GM13976 (cell line): ENCODE data around the gene AP4S1.
"Not testable (repeated sequence)": the region's sequence is repeated elsewhere in the genome, so short reads cannot be mapped to it uniquely, and the experiment has no call there.

ENCODE experiments used
- DNase-seq: peaks from one replicate; pipeline ENCODE4 v3.0.0; 2012; ENCODE audit warnings: low spot score
- in situ Hi-C: fragments of 300-500 bp; cut with MboI; formaldehyde crosslinking; loops from one replicate; pipeline ENCODE4 v1.12.0; 2022; ENCODE audit warnings: low sequenced_read_pairs, mixed read lengths, inconsistent platforms; ENCODE audit not compliant: unreplicated experiment
- TF ChIP-seq, protein P1 (sequence below): IDR thresholded peaks from 2 replicates; pipeline ENCODE4 v1.5.1; 2012; ENCODE audit warnings: borderline replicate concordance, mild to moderate bottlenecking; ENCODE audit not compliant: insufficient read depth; ENCODE audit errors: extremely low read depth, missing control alignments, control extremely low read depth

Gene AP4S1

DNA sequence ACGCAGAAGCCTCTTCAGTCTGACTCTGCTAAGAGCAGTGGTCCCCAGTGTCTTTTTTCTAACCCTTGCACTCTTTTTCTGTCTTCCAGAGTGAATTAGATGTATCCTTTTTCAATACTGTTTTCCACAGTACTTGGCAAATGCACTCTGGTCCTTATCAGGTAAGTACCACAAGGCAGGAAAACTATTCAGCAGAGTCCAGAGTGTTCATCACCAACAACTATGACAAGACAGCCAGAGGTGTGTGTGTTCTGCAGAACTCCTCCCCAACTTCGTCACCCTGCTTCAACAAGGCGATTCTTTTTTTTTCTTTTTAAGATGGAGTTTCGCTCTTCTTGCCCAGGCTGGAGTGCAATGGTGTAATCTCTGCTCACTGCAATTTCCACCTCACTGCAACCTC lies 55.0 kb downstream of the AP4S1 start:
- in situ Hi-C loops = loop anchor here (25.0 kb wide), 1 partner anchor 418 kb away; no protein-coding TSS in a partner anchor
- no peak for DNase-seq
- TF ChIP-seq, protein P1, sequence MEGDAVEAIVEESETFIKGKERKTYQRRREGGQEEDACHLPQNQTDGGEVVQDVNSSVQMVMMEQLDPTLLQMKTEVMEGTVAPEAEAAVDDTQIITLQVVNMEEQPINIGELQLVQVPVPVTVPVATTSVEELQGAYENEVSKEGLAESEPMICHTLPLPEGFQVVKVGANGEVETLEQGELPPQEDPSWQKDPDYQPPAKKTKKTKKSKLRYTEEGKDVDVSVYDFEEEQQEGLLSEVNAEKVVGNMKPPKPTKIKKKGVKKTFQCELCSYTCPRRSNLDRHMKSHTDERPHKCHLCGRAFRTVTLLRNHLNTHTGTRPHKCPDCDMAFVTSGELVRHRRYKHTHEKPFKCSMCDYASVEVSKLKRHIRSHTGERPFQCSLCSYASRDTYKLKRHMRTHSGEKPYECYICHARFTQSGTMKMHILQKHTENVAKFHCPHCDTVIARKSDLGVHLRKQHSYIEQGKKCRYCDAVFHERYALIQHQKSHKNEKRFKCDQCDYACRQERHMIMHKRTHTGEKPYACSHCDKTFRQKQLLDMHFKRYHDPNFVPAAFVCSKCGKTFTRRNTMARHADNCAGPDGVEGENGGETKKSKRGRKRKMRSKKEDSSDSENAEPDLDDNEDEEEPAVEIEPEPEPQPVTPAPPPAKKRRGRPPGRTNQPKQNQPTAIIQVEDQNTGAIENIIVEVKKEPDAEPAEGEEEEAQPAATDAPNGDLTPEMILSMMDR = no peak

DNA sequence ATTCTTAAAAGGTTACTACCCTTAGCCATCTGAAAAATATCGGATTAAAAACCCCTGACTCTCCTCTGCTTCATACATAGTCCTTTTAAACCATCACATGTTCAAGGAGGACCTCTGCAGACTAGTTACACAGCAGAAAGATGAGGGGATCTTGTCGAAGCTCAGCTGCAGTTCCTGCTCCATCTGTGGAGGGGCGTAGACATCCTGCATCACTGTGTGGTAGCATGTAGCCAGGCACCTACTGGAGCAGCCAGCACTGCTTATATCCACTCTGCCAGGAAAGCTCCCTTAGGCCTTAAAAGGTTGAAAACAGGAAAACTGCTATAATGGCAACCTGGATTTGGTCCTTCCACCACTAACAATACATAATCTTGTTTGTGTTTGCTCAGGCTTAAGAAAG lies 58.3 kb downstream of the AP4S1 start:
- no peak for DNase-seq
- in situ Hi-C loops = loop anchor here (25.0 kb wide), 1 partner anchor 421 kb away; no protein-coding TSS in a partner anchor
- TF ChIP-seq, protein P1 = no peak

DNA sequence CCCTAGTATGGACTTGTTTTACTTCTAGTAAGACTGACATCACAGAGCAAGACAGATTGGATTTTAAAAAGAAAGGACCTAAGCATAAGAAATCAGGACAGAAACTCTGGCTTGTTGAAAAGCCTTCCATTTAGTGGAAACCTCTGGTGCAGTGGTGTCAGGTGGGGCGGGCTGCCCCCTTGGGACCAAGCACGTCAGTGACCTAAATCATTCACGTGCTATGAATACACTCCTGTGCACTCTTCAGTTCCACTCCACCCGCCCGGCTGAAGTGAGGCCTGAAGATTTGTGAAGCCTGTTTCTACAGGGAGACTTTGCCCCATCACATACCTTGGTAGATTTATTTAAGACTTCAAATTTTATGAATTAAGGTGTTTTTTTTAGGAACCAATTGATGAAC lies 58.9 kb downstream of the AP4S1 start:
- in situ Hi-C loops = loop anchor here (25.0 kb wide), 1 partner anchor 422 kb away; no protein-coding TSS in a partner anchor
- DNase-seq = peak; percentile 51
- TF ChIP-seq, protein P1 = no peak

DNA sequence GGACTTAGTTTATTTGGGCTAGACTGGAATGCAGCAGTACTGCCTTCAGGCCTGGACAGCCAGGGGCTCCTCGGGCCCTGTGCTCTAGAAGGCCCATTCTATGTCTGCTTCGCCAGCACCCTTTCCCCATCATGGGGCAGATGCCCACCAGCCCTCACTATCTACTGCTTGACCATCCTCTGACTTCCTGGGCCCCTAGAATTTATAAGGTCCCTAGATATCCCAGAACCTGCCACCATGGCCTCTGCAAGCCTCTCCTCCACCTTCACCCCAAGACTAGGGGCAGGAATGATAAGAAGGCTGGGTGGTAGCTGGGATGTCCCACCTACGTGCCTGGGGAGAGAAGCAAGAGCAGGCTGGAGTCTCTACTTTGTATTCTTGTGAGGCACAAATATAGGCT lies 59.6 kb downstream of the AP4S1 start:
- in situ Hi-C loops = loop anchor here (25.0 kb wide), 1 partner anchor 423 kb away; no protein-coding TSS in a partner anchor
- TF ChIP-seq, protein P1 = no peak
- no peak for DNase-seq

DNA sequence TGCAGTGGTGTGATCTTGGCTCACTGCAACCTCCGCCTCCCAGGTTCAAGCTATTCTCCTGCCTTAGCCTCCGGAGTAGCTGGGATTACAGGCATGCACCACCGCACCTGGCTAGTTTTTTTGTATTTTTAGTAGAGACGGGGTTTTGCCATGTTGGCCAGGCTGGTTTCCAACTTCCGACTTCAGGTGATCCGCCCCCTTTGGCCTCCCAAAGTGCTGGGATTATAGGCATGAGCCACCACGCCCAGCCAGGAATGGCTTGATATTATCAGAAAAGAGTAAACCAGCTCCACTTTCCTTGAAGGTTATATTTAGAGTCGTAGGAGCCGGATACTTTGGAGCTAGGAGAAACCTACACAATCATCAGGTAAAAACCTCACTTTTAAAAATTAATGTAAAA lies 61.0 kb downstream of the AP4S1 start:
- not testable (repeated sequence) for DNase-seq
- in situ Hi-C loops = loop anchor here (25.0 kb wide), 1 partner anchor 424 kb away; no protein-coding TSS in a partner anchor

DNA sequence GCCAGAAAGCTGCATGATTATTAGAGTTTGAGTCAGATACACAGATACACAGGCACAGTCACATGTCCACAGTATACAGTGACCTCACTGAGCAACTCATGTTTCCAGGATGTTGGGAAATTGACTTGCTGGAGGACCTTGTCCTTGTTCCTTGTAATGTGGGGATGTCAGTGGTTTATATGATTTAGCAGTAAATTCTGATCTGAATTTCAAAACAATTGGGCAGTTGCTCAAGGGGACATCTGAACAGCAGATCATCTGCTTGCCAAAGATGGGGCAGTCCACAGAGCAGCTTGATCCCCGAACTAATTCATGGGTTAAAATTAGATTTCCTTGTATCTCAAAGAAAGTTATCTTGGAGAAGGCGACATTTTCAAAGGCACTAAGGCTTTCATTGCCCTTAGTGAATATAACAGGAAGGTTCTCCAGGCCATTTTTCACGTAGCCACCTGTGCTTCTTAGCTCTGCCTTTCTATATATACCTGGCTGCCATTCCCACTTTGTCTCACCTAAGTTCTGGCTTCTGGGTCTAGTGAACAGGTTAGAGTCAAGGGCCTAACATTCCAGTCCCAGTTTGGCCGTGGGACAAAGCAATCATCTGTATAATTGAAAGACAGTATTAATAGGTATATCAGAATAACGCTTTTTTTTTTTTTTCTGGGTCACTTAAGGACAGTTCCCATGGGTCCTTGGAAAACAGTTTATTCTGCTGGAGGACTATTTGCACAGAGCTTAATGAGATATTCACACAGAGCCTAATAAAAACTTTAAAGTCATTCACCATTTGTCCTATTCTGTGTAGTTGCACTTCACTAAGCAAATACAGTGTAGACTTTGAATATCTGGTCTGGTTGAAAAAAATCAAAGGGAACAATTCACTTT lies 65.7 kb downstream of the AP4S1 start:
- TF ChIP-seq, protein P1 = no peak
- in situ Hi-C loops = loop anchor here (25.0 kb wide), 1 partner anchor 429 kb away; no protein-coding TSS in a partner anchor
- DNase-seq = no peak

DNA sequence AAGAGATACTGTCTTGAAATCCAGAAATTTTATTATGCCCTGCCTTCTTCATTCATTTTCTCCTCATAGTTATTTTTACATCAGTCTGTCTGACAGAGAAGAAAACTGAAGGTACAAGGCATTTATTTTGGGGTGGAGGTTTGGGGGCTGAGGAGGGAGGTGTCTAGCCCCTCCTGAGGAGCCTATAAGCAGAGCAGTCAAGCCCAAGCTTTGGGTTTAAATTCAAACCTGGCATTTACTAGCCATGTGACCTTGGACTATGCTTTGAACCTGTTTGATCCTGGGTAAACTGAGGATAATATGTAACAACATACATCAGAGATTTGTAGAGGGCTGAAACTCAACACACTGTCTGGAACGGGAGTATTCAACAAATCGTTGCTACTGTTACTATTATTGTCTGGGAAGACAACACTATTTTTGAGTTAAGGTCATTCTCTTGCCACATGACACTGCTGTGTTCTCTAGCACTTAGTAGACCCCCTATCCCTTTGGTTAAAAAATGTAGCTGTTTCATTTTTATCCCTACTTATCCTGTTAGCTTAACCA lies 66.8 kb downstream of the AP4S1 start:
- DNase-seq = no peak
- TF ChIP-seq, protein P1 = no peak
- in situ Hi-C loops = loop anchor here (25.0 kb wide), 1 partner anchor 430 kb away; no protein-coding TSS in a partner anchor

DNA sequence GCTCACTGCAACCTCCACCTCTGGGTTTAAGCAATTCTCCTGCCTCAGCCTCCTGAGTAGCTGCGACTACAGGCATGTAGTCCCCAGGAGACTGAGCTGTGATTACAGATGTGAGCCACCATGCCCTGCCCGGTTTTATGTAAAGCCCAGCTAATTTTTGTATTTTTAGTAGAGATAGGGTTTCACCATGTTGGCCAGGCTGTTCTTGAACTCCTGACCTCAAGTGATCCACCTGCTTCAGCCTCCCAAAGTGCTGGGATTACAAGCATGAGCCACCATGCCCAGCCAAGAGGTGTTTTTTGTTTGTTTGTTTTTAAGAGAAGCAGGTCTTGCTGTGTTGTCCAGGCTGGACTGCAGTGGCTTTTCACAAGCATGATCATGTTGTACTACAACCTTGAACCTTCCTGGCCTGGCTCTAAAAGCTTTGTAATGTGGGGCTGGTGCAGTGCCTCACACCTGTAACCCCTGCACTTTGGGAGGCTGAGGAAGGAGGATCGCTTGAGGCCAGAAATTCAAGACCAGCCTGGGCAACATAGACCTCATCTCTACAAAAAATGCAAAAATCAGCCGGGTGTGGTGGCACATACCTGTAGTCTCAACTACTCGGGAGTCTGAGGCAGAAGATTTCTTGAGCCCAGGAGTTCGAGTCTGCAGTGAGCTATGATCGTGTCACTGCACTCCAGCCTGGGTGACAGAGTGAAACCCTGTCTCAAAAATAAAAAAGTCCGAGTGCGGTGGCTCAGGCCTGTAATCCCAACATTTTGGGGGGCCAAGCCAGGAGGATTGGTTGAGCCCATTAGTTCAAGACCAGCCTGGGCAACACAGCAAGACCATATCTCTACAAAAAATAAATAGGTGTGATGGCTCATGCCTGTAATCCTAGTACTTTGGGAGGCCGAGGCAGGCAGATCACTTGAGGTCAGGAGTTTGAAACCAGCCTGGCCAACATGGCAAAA lies 68.7 kb downstream of the AP4S1 start:
- in situ Hi-C loops = loop anchor here (25.0 kb wide), 1 partner anchor 432 kb away; no protein-coding TSS in a partner anchor
- not testable (repeated sequence) for DNase-seq

DNA sequence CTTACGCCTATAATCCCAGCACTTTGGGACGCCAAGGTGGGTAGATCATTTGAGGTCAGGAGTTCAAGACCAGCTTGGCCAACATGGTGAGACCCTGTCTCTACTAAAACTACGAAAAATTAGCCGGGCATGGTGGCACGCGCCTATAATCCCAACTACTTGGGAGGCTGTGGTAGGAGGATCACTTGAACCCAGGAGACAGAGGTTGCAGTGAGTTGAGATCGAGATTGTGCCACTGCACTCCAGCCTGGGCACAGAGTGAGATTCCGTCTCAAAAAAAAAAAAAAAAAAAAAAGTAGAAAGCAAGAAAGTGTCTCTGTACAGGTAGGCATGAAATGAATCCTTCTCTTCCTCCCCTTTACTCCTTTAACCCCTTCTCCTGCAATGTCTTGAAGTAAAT lies 70.4 kb downstream of the AP4S1 start:
- DNase-seq = not testable (repeated sequence)
- in situ Hi-C loops = loop anchor here (25.0 kb wide), 1 partner anchor 434 kb away; no protein-coding TSS in a partner anchor
